Measurements from ENCODE around the gene CCDC93.

Gene CCDC93

GRCh38 chr2:117917223-117917917 lies 96.5 kb downstream of the CCDC93 start:
- FAIRE-seq (no peak), DNase-seq (ENCODE audit: low spot score) (no peak)

GRCh38 chr2:117902933-117903332 lies 110.9 kb downstream of the CCDC93 start:
- FAIRE-seq (no peak), DNase-seq (ENCODE audit: low spot score) (no peak)

GRCh38 chr2:117888897-117889296 lies 125.0 kb downstream of the CCDC93 start:
- DNase-seq (ENCODE audit: low spot score) = no peak
- no peak for FAIRE-seq

GRCh38 chr2:117885308-117885707 lies 128.6 kb downstream of the CCDC93 start:
- DNase-seq (ENCODE audit: low spot score) (no peak), FAIRE-seq (no peak)

- DNase-seq (ENCODE audit: low spot score) (no peak), FAIRE-seq (no peak)
Observed at GRCh38 chr2:117879003-117879402, 134.9 kb downstream of the CCDC93 start.

- FAIRE-seq (no peak), DNase-seq (ENCODE audit: low spot score) (no peak)
Observed at GRCh38 chr2:117875786-117876185, 138.1 kb downstream of the CCDC93 start.
